HL-60 (cell line): Measurements from ENCODE around the gene TIGD3.

Source experiments
- DNase-seq, 2 experiments: peaks; one replicate each; pipeline ENCODE4 v3.0.0-alpha.2; 2010 to 2020; ENCODE audit warnings: low read depth in 1 of 2, low spot score in 1 of 2
- H3K27ac ChIP-seq: fragments of 250-450 bp; sonication (Bioruptor Pico); replicated peaks from 2 replicates; pipeline ENCODE4 v1.5.1; 2020; ENCODE audit warnings: mild to moderate bottlenecking, moderate library complexity
- H3K27me3 ChIP-seq: fragments of 250-450 bp; sonication (Bioruptor Pico); 2 replicates; pipeline ENCODE4 v1.5.1; 2021; ENCODE audit warnings: mild to moderate bottlenecking, moderate library complexity; ENCODE audit not compliant: insufficient read depth, poor library complexity, severe bottlenecking
- H3K4me3 ChIP-seq: replicated peaks from 2 replicates; pipeline ENCODE4 v1.5.1; 2011; ENCODE audit warnings: mild to moderate bottlenecking, control low read depth, low read length; ENCODE audit not compliant: insufficient read depth
- GABPA ChIP-seq: IDR thresholded peaks from 2 replicates; pipeline ENCODE4 v1.6.1; 2012; ENCODE audit warnings: low read depth
- POLR2AphosphoS5 ChIP-seq: IDR thresholded peaks from 2 replicates; pipeline ENCODE4 v1.6.1; 2012; ENCODE audit warnings: low read depth
- REST ChIP-seq: IDR thresholded peaks from 2 replicates; pipeline ENCODE4 v1.6.1; 2012; ENCODE audit warnings: low read depth; ENCODE audit not compliant: insufficient replicate concordance
- SPI1 ChIP-seq: IDR thresholded peaks from 2 replicates; pipeline ENCODE4 v1.6.1; 2012; ENCODE audit warnings: low read depth, mild to moderate bottlenecking, borderline replicate concordance
- TF ChIP-seq, protein P1 (sequence below): IDR thresholded peaks from one replicate; pipeline ENCODE4 v1.5.1; 2011; ENCODE audit warnings: low read length, control low read depth, inconsistent platforms; ENCODE audit not compliant: insufficient read depth

Gene TIGD3

DNA sequence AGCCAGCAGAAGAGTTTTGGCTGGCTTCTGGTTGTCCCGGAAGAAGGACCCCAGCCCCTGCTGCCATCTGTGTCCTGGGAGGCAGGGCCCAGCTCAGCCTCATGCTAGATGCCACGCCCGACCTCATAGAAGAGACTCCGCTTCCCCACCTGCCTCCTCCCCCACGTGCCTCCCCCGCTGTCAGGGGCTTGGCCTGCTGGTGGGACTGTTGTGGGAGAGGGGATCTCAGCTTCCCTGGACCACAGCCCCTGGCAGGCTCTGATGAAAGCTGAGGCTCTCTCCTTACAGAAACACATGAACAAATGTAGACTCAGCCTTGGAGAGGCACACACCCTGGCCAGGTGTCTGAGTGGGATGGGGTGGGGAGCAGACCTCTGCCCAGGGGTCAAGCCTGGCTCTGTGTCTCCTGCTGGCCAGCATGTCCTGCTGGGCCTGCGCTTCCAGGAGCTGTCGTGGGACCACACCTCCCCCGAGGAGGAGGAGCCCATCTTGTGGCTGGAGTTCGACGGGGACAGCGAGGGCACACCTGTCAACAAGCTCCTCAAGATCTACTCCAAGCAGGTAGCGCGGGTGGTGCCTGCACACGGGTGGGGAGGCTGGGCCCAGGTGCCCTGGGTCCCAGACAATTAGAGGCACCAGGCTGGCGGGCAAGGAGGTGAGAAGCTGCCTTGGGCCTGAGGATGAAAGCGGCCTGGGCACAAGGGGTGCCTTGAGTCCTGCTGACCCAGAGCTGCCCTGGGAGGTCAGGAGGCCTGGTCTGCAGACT, 45.9 kb downstream of the TIGD3 start:
- no peak overlapping the region for H3K4me3 ChIP-seq
- no peak for TF ChIP-seq GABPA
- no peak for TF ChIP-seq REST
- TF ChIP-seq, protein P1, sequence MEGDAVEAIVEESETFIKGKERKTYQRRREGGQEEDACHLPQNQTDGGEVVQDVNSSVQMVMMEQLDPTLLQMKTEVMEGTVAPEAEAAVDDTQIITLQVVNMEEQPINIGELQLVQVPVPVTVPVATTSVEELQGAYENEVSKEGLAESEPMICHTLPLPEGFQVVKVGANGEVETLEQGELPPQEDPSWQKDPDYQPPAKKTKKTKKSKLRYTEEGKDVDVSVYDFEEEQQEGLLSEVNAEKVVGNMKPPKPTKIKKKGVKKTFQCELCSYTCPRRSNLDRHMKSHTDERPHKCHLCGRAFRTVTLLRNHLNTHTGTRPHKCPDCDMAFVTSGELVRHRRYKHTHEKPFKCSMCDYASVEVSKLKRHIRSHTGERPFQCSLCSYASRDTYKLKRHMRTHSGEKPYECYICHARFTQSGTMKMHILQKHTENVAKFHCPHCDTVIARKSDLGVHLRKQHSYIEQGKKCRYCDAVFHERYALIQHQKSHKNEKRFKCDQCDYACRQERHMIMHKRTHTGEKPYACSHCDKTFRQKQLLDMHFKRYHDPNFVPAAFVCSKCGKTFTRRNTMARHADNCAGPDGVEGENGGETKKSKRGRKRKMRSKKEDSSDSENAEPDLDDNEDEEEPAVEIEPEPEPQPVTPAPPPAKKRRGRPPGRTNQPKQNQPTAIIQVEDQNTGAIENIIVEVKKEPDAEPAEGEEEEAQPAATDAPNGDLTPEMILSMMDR = no peak
- no peak for TF ChIP-seq SPI1
- no peak for TF ChIP-seq POLR2AphosphoS5
- no peak for DNase-seq
- no peak overlapping the region for H3K27ac ChIP-seq
- H3K27me3 ChIP-seq = no peaks in the 10 kb centered on the region

- Histone ChIP-seq H3K4me3 (no peak overlapping the region), H3K27ac (no peak overlapping the region), H3K27me3 (no peaks in the 10 kb centered on the region)
- TF ChIP-seq POLR2AphosphoS5 = no peak
- TF ChIP-seq REST = no peak
- TF ChIP-seq SPI1 = no peak
- no peak for TF ChIP-seq GABPA
- TF ChIP-seq, protein P1 = no peak
- no peak for DNase-seq
Observed at GRCh38 chr11:65401073-65401802, 46.7 kb downstream of the TIGD3 start.

- Histone ChIP-seq H3K27me3 (no peaks in the 10 kb centered on the region), H3K27ac (no peak overlapping the region), H3K4me3 (no peak overlapping the region)
- TF ChIP-seq, protein P1 = no peak
- TF ChIP-seq GABPA (no peak), SPI1 (no peak), REST (no peak), POLR2AphosphoS5 (no peak)
- DNase-seq = no peak
Observed at GRCh38 chr11:65401803-65402248, 47.3 kb downstream of the TIGD3 start.
